HG02943 (cell line): ENCODE measurements around the gene CDK1.

Experiments used
- ATAC-seq: cut with Tn5 transposase; IDR thresholded peaks from one replicate; pipeline ENCODE4 v1.9.1; 2021; ENCODE audit warnings: mild to moderate bottlenecking, low read depth, moderate library complexity; ENCODE audit not compliant: unreplicated experiment

The CDK1 gene

GRCh38 chr10:60778214-60778970, at the start of gene CDK1:
Gene CDK1 (plus strand): TSS chr10:60778478. CDS start chr10:60780166, 1,688 bp downstream.
- ATAC-seq, result peak; percentile 98

GRCh38 chr10:60729106-60729505, 49.2 kb upstream of the CDK1 start:
- ATAC-seq, result no peak

- peak; percentile 81 for ATAC-seq
These were observed 47.0 kb upstream of the CDK1 start for GRCh38 chr10:60731134-60731885.

GRCh38 chr10:60732198-60732806, 46.0 kb upstream of the CDK1 start:
- ATAC-seq, result no peak

GRCh38 chr10:60732807-60733516, 45.3 kb upstream of the CDK1 start:
- ATAC-seq, result no peak

GRCh38 chr10:60733517-60733822, 44.8 kb upstream of the CDK1 start:
- no peak for ATAC-seq

- ATAC-seq, result no peak
These were observed 44.5 kb upstream of the CDK1 start for GRCh38 chr10:60733826-60734225.

- no peak for ATAC-seq
These were observed 44.1 kb upstream of the CDK1 start for GRCh38 chr10:60734226-60734625.

- ATAC-seq, result no peak
These were observed 43.0 kb upstream of the CDK1 start for GRCh38 chr10:60735244-60735643.

- ATAC-seq, result no peak
These were observed 41.0 kb upstream of the CDK1 start for GRCh38 chr10:60737242-60737641.

- ATAC-seq, result no peak
These were observed 38.7 kb upstream of the CDK1 start for GRCh38 chr10:60739558-60739957.

GRCh38 chr10:60742512-60742911, 35.8 kb upstream of the CDK1 start:
- no peak for ATAC-seq

- no peak for ATAC-seq
These were observed 30.3 kb upstream of the CDK1 start for GRCh38 chr10:60747817-60748469.

GRCh38 chr10:60753152-60753551, 25.1 kb upstream of the CDK1 start:
- ATAC-seq, result no peak

- no peak for ATAC-seq
These were observed 24.5 kb upstream of the CDK1 start for GRCh38 chr10:60753817-60754216.

- no peak for ATAC-seq
These were observed 20.8 kb upstream of the CDK1 start for GRCh38 chr10:60757420-60757895.

GRCh38 chr10:60759181-60759580, 19.1 kb upstream of the CDK1 start:
- no peak for ATAC-seq

- no peak for ATAC-seq
These were observed 17.5 kb upstream of the CDK1 start for GRCh38 chr10:60760711-60761210.

- ATAC-seq, result no peak
These were observed 15.7 kb upstream of the CDK1 start for GRCh38 chr10:60762554-60762953.

GRCh38 chr10:60767424-60767823, 10.9 kb upstream of the CDK1 start:
- ATAC-seq, result no peak
